GM10847 (cell line): ENCODE data around the gene RPAP3.

Experiments used
- POLR2A ChIP-seq: IDR thresholded peaks from 2 replicates; pipeline ENCODE4 v1.6.1; 2011; ENCODE audit not compliant: insufficient read length; ENCODE audit errors: extremely low read depth

Gene RPAP3

DNA sequence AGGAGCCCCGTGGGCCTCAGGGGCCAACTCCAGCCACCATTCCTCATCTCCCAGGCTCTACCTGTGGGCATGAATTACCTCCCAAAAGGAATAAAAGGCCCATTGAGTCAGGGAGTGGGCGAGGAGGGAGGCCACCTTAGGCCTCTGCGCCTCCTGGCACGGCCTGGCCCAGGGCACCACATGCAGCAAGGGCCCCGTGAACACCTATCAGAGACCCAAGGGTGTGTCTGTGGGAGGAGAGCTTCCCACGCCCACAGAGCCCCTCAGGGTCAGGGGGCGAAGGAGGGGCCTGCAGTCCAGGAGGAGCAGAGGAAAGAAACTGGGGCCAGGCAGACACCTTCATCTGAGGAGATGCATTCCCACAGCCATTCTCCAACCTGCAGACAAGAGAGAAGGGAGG, 40.7 kb upstream of the RPAP3 start:
- TF ChIP-seq POLR2A: no peak

- no peak for TF ChIP-seq POLR2A
Observed at GRCh38 chr12:47746073-47746472, 40.2 kb upstream of the RPAP3 start.

DNA sequence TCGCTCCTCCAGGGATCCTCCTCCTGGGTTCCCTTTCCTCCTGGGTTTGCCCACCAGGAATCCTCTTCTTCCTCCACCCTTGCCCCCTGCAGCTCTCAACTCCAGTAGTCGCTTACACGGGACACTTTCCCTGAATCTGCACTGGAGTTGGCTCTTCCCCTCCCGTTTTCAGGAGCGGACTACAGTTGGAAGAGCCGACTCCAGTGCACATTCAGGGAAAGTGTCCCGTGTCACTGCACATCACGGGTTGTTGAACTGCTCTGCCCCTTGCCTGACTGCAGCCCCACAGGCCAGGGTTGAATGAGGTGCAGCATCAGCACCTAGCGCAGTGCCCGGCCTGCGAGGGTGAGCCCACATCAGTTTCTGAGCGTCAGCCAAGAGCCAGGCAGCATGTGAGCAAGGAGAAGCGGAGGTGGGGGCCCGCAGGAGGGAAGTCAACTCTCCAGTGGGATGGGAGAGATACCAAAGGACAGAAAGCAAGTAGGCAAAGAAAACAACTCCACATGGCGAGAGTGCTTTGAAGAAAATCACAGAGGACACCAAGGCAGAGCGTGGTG, 39.7 kb upstream of the RPAP3 start:
- TF ChIP-seq POLR2A: no peak

- TF ChIP-seq POLR2A: no peak
Observed at GRCh38 chr12:47744778-47745436, 39.1 kb upstream of the RPAP3 start.

DNA sequence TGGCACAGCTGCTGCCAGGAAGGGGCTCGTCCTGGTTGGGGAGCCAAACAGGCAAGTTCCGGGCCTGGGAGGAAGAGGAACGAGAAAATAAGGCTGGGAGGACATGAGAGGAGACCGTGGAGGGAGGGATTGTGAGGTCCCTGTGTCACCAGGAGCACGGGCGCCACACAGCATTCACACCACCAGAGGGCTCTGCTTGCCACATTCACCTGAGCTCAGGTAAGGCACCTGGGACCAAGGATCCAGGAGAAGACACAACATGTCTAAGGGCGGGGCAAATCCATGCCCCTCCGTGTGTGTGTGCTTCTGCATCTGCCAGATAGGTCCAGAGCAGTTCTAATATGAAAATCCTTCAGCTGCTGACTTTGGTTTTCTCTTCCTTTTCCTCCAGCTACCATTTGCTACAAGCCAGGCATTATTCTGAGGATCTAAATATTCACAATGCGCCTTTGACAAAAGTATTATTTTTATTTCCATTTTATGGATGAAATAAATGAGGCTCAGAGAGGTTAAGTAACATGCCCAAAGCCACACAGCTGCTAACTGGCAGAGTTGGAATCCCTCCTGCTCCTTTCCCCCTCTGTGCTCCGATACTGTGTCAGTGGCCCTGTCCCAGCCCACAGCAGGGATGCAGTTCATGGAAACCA, 38.3 kb upstream of the RPAP3 start:
- TF ChIP-seq POLR2A: no peak

DNA sequence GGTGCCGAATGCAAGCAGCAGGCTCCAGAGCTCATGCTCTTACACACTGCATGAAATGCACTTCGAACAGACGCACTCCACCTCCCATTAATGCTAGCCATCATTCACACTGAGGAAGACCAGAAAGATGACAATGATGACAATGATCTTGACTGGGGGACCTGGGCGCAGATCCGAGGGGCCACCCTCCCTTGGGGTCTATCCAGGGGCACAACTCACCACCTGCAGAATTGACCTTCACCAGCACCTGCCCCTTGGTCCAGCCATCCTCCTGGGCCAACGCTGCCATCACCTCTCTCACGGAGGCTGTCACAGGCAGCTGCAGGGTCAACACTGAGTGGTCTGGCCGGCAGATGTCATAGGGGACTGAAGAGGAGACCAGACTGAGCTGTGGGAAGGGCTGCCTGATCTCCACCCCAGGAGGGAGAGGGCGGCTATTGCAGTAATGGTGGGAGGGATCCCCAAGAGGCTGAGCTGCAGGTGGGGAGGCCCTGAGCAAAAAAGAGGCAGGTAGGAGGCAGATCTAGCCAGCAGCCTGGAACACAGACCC, 37.6 kb upstream of the RPAP3 start:
- no peak for TF ChIP-seq POLR2A

DNA sequence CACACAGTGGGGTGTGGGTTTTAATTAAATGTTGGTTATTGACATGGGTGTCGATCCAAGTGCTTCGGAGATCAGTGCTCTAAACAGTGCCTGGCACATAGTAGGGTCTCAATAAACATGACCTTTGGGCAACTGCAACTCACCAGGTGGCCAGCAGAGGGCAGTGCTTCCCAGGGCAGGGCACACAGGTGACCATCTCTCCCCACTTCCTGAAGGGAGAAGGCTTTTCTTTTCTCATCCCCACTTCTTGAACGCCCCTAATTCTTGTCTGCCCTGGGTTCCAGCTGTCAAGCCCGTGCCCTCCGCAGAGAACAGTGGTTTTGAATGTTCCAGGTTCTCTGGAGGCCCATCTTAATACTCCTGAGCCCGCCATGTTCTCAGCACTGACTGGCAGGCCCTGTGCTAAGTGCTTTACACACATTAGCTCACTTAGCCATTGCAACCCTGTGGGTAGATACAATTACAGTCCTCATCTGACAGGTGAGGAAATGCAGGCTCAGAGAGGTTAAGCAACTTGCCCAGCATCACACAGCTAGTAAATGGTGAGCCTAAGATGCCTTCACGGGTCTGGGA, 36.5 kb upstream of the RPAP3 start:
- TF ChIP-seq POLR2A: no peak

GRCh38 chr12:47741340-47741703, 35.5 kb upstream of the RPAP3 start:
- no peak for TF ChIP-seq POLR2A

DNA sequence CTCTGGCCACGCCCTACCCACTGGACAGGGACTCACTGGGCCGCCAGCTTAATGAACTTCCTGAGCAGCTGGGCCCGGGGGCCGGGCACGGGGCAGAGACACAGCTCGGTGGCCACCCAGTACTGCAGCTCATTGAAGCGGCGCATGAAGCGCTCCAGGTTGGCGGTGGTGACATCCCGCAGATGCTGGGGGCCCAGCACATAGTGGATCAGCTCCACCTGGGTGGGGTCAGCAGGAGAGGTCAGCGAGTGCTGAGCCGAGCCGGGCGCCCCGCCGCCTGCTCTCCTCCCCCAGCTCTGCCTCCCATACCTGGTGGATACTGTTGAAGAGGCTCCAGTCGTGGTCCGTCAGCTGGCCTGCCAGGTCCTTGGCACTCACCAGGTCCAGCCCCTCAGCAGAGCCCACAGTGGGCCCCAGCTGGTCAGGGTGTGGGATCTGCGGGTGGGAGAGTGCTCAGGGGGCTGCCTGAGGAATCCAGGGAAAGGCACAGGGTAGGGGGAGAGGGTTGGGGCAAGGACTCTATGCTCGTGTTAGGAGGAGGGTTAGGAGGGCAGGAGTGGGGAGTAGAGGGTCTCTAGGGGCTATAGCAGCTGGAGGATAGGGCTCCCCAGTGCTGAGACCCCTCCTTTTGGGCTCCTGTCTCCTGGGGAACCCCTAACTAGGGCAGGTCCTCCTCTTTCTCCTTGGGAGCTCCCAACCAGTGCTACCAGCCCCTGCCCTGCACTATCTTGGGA, 34.9 kb upstream of the RPAP3 start:
- TF ChIP-seq POLR2A: no peak

- TF ChIP-seq POLR2A: no peak
Observed at GRCh38 chr12:47739979-47740378, 34.1 kb upstream of the RPAP3 start.

- TF ChIP-seq POLR2A: no peak
Observed at GRCh38 chr12:47739297-47739696, 33.5 kb upstream of the RPAP3 start.

DNA sequence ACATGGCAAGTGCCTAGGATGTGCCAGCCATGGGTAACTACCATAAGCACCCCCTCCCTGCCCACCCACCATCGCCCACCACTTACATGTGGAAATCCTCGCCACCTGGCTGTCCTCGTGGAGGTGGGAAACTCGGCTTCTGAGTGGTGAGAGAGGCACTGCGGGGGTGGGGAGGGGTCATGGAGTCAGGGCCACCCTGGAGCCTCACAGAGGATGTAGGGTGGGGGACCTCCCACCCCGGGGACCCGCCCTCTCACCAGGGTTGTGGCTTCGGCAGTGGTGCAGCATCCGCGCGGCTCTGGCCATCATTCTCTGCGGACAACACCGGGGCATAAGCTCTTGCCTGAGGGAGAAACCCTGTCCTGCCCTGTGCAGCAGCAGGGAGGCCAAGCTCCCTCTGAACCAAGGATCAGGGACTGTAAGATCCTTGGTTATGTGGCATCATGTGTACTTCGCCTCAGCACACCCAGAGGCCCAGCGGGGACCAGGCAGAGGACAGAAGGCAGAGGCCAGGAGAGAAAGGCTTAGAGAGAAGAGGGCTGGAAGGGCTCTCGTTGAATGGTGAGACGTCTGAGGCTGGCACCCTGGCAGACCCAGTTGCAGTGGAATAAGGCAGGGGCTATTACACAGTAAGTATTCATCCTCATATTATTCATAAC, 32.2 kb upstream of the RPAP3 start:
- TF ChIP-seq POLR2A: no peak

- TF ChIP-seq POLR2A: no peak
Observed at GRCh38 chr12:47736877-47737676, 31.2 kb upstream of the RPAP3 start.

GRCh38 chr12:47736216-47736615, 30.4 kb upstream of the RPAP3 start:
- TF ChIP-seq POLR2A: no peak

- TF ChIP-seq POLR2A: no peak
Observed at GRCh38 chr12:47735649-47736048, 29.8 kb upstream of the RPAP3 start.
